GM12878 (cell line): ENCODE data around the gene RBM11. TPM values are rescaled to one million over a fixed set of nuclear protein-coding genes. Genes with fewer than 3 reads are reported as not detected.

Source experiments
- ATAC-seq: fragments of 200-7000 bp; cut with Tn5 transposase; 3 replicates; pipeline ENCODE4 v1.9.1; 2020; ENCODE audit warnings: mild to moderate bottlenecking, moderate library complexity
- BruUV-seq: library from RNA; stranded (reverse); fragments of 400-500 nt; replicated peaks from 2 replicates; lab custom pipeline; 2021; lab: Mats Ljungman, UMichigan
- CTCF ChIA-PET: fragments of 300-600 bp; sonication (Branson Sonifier 250); formaldehyde crosslinking; extraction: SDS; loops from one replicate; lab custom pipeline; 2021; ENCODE audit warnings: inconsistent platforms; lab: Yijun Ruan, JAX
- POLR2A ChIA-PET: fragments of 350-600 bp; formaldehyde crosslinking; extraction: SDS; loops from one replicate; lab custom pipeline; 2021; ENCODE audit warnings: inconsistent platforms; lab: Charles Lee
- RAD21 ChIA-PET: fragments of 300-600 bp; sonication (Branson Sonifier 250); formaldehyde crosslinking; loops from one replicate; lab custom pipeline; 2023; ENCODE audit warnings: antibody characterized with exemption; ENCODE audit not compliant: unreplicated experiment; lab: Charles Lee
- SMC1A ChIA-PET: fragments of 300-600 bp; sonication (Branson Sonifier 250); formaldehyde crosslinking; loops from one replicate; lab custom pipeline; 2023; ENCODE audit not compliant: unreplicated experiment, uncharacterized antibody; lab: Charles Lee
- DNase-seq: peaks from one replicate; pipeline ENCODE4 v3.0.0-alpha.2; 2011; ENCODE audit warnings: low read depth, low spot score
- FAIRE-seq: peaks from 3 replicates; lab custom pipeline; 2011; peaks lifted over from hg19 to GRCh38; lab: Jason Lieb, UNC
- H2AFZ ChIP-seq: 2 replicates; pipeline ENCODE4 v1.6.0; 2011; ENCODE audit warnings: low read depth, low read length, control low read depth; ENCODE audit not compliant: control insufficient read depth
- H3K27ac ChIP-seq: 2 replicates; pipeline ENCODE4 v1.5.1; 2011; ENCODE audit warnings: control low read depth; ENCODE audit not compliant: control insufficient read depth, insufficient read depth
- H3K27me3 ChIP-seq, 2 experiments: replicated peaks in 1 of 2; 2 replicates each; pipeline versions ENCODE4 v1.6.0 to v1.6.1; 2011; ENCODE audit warnings: low read length in 1 of 2; ENCODE audit not compliant: control insufficient read depth in 2 of 2, insufficient read depth in 2 of 2
- H3K36me3 ChIP-seq, 2 experiments: 2 replicates each; pipeline ENCODE4 v1.5.1; 2011; ENCODE audit warnings: low read length in 1 of 2; ENCODE audit not compliant: control insufficient read depth in 2 of 2, insufficient read depth in 2 of 2
- H3K4me1 ChIP-seq: 2 replicates; pipeline ENCODE4 v1.6.1; 2011; ENCODE audit warnings: mild to moderate bottlenecking, low read length, moderate library complexity, mixed read lengths; ENCODE audit not compliant: control insufficient read depth, insufficient read depth
- H3K4me2 ChIP-seq: 2 replicates; pipeline ENCODE4 v1.6.0; 2011; ENCODE audit warnings: control low read depth; ENCODE audit not compliant: control insufficient read depth, insufficient read depth
- H3K4me3 ChIP-seq: fragments of 200-600 bp; sonication (generic); 2 replicates; pipeline ENCODE4 v1.5.1; 2016
- H3K79me2 ChIP-seq: 2 replicates; pipeline ENCODE4 v1.6.0; 2011; ENCODE audit warnings: low read length; ENCODE audit not compliant: control insufficient read depth, insufficient read depth
- H3K9ac ChIP-seq: 2 replicates; pipeline ENCODE4 v1.8.0; 2011; ENCODE audit warnings: low read length, control low read depth, mixed read lengths; ENCODE audit not compliant: control insufficient read depth, insufficient read depth
- H3K9me3 ChIP-seq: replicated peaks from 3 replicates; pipeline ENCODE4 v1.5.1; 2011; ENCODE audit warnings: mild to moderate bottlenecking, low read length; ENCODE audit not compliant: control insufficient read depth, insufficient read depth
- H4K20me1 ChIP-seq: 2 replicates; pipeline ENCODE4 v1.6.0; 2011; ENCODE audit not compliant: control insufficient read depth, insufficient read depth
- JUNB ChIP-seq: IDR thresholded peaks from 2 replicates; pipeline ENCODE4 v1.6.1; 2016; ENCODE audit warnings: antibody characterized with exemption, mild to moderate bottlenecking
- PAX8 ChIP-seq: fragments of 450-650 bp; IDR thresholded peaks from 2 replicates; pipeline ENCODE4 v1.6.1; 2017; ENCODE audit warnings: mild to moderate bottlenecking, moderate library complexity
- PML ChIP-seq: IDR thresholded peaks from 2 replicates; pipeline ENCODE4 v1.6.1; 2012; ENCODE audit warnings: low read length, inconsistent platforms
- STAT1 ChIP-seq: fragments of 450-650 bp; conservative IDR thresholded peaks from 2 replicates; pipeline ENCODE4 v1.6.1; 2014; ENCODE audit warnings: antibody characterized with exemption, mild to moderate bottlenecking
- WGBS: methylation state at CpG from one replicate; pipeline ENCODE4 v1.1.6; 2016; ENCODE audit warnings: low lambda C conversion rate; ENCODE audit not compliant: insufficient replicate concordance, insufficient coverage; ENCODE audit errors: missing lambda C conversion rate; 5-methylcytosine and 5-hydroxymethylcytosine counted together
- in situ Hi-C: fragments of 300-500 bp; cut with MboI; formaldehyde crosslinking; loops from 9 replicates; pipeline ENCODE4 v1.14.3; 2018; ENCODE audit warnings: mixed read lengths
- intact Hi-C: fragments of 100-400 bp; cut with micrococcal nuclease; formaldehyde crosslinking; loops from one replicate; pipeline ENCODE4 v1.14.2; 2022; ENCODE audit not compliant: unreplicated experiment
- polyA plus RNA-seq, 11 experiments: library from polyadenylated mRNA; depleted of rRNA in 4 of 11; unstranded in 6 of 11; stranded (reverse) in 5 of 11; fragments of >200 nt; fragmentation: Nextera tagmentation in 4 of 11; fragmentation: Illumina TruSeq in 1 of 11; extraction: Ambion mirVana in 4 of 11; extraction: Trizol in 1 of 11; gene quantifications; 1 replicate in 1 of 11; 2 replicates in 10 of 11; pipeline versions ENCODE4 v1.2.1 to v1.2.3, GENCODE V29; 2011 to 2016; ENCODE audit warnings: inconsistent platforms in 2 of 11, missing spikeins in 2 of 11, low read depth in 1 of 11
- total RNA-seq, 4 experiments: library from RNA; depleted of rRNA in 3 of 4; stranded (reverse); fragments of >200 nt in 3 of 4; fragmentation: Illumina TruSeq in 1 of 4; extraction: Trizol in 1 of 4; gene quantifications; 2 replicates each; pipeline versions ENCODE4 v1.2.1 to v1.2.3, GENCODE V29; 2013 to 2021
- TF ChIP-seq, protein P1 (sequence below): IDR thresholded peaks from 2 replicates; pipeline ENCODE4 v1.6.1; 2011; ENCODE audit warnings: low read depth, low read length, improper control_type of control experiment, borderline replicate concordance
- TF ChIP-seq, protein P2 (sequence below): fragments of 450-650 bp; conservative IDR thresholded peaks from 2 replicates; pipeline ENCODE4 v1.6.1; 2017; ENCODE audit warnings: mild to moderate bottlenecking, moderate library complexity

RBM11 gene
- total and polyA plus RNA-seq, 10 of the 15 experiments (the other 5 are each of a cell fraction or from before 2014, with no cell fraction given), result 0.29 to 1.8 (median 0.35) TPM; not detected in 1

DNA sequence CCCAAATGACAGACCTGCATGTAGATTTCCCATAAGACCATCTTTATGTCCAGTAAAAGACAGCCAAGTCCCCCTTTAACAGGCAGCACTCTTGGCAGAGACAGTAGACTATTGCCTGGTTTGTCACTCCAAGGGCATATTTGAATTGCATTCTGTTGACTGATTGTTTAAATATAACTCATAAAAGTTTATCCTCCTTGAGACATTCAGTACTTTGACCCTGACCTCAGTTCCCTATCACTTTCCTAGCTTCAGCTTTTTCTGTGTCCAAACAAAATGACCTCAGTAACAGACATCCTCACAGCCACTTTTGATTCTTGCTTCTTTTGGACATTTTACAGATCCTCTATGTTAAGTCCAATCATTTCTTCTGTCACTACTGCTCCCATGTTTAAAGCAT lies 51.1 kb downstream of the RBM11 start (continued):
- TF ChIP-seq, protein P1, sequence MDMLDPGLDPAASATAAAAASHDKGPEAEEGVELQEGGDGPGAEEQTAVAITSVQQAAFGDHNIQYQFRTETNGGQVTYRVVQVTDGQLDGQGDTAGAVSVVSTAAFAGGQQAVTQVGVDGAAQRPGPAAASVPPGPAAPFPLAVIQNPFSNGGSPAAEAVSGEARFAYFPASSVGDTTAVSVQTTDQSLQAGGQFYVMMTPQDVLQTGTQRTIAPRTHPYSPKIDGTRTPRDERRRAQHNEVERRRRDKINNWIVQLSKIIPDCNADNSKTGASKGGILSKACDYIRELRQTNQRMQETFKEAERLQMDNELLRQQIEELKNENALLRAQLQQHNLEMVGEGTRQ, result no peak
- no peak for TF ChIP-seq PAX8

DNA sequence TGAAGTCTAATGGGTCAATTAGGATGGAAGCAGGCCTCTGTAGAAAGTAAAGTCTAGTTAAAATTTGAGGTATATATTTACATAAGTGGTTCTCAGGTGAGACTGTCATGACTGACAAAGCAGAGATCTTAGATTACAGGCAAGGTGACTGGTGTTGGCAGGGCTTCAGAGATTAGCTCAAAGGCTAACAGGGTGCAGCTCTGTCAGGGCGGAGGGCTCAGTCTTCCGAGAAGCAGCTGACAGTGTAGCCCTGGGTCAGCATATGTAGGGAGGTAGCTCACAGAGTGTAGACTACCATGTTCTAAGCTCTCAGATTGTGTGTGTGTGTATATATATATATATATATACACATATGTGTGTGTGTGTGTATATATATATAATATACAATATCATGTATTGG lies 54.7 kb downstream of the RBM11 start:
- ChIA-PET RAD21 (no interaction called here), CTCF (no interaction called here), SMC1A (no interaction called here), POLR2A (no interaction called here)
- H2AFZ ChIP-seq, result no peak overlapping the region
- H3K27ac ChIP-seq, result no peak overlapping the region
- TF ChIP-seq, protein P2, sequence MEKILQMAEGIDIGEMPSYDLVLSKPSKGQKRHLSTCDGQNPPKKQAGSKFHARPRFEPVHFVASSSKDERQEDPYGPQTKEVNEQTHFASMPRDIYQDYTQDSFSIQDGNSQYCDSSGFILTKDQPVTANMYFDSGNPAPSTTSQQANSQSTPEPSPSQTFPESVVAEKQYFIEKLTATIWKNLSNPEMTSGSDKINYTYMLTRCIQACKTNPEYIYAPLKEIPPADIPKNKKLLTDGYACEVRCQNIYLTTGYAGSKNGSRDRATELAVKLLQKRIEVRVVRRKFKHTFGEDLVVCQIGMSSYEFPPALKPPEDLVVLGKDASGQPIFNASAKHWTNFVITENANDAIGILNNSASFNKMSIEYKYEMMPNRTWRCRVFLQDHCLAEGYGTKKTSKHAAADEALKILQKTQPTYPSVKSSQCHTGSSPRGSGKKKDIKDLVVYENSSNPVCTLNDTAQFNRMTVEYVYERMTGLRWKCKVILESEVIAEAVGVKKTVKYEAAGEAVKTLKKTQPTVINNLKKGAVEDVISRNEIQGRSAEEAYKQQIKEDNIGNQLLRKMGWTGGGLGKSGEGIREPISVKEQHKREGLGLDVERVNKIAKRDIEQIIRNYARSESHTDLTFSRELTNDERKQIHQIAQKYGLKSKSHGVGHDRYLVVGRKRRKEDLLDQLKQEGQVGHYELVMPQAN, result no peak
- TF ChIP-seq JUNB (no peak), STAT1 (no peak), PML (no peak)
- FAIRE-seq, result no peak
- no peaks in the 10 kb centered on the region for H3K9me3 ChIP-seq
- no peaks in the 10 kb centered on the region; a peak in 1 of 4 replicates for H3K27me3 ChIP-seq
- no peak for ATAC-seq
- 0% methylated on average over 2 of the region's 2 CpGs for WGBS
- no peaks in the 10 kb centered on the region for H3K4me1 ChIP-seq
- no peaks in the 10 kb centered on the region for H4K20me1 ChIP-seq
- no peaks in the 10 kb centered on the region for H3K36me3 ChIP-seq
- H3K4me2 ChIP-seq, result no peak overlapping the region
- intact Hi-C loops, result no loop called here
- H3K79me2 ChIP-seq, result no peaks in the 10 kb centered on the region
- in situ Hi-C loops, result no loop called here
- no peak overlapping the region for H3K9ac ChIP-seq
- no peak overlapping the region for H3K4me3 ChIP-seq
- no peak for DNase-seq
- BruUV-seq, result no TSS peak
